ENCODE measurements around the gene FAHD1. TPM values are rescaled to one million over a fixed set of nuclear protein-coding genes. Genes with fewer than 3 reads are reported as not detected.

Gene FAHD1
- total and polyA plus RNA-seq, 7 experiments from 2014 or later, result 7.8 to 28.6 (median 10.0) TPM

- ATAC-seq (no peak), DNase-seq (no peak)
- intact Hi-C loops (cut with micrococcal nuclease), result no loop called here
- Histone ChIP-seq H3K4me1 (ENCODE audit: control insufficient read depth in 2 of 2, insufficient read depth in 2 of 2, low read length in 2 of 2) (peaks cover 0 to 4% of the 10 kb centered on the region in 2 donors), H3K4me3 (ENCODE audit: low read length) (no peak overlapping the region), H3K9me3 (ENCODE audit: control insufficient read depth in 2 of 3, low read length in 3 of 3) (no peaks in the 10 kb centered on the region), H3K36me3 (ENCODE audit: control insufficient read depth in 2 of 3, insufficient read depth in 3 of 3, low read length in 3 of 3) (peaks cover 8 to 79% (median 19%) of the 10 kb centered on the region in 3 experiments), H3K27me3 (ENCODE audit: control insufficient read depth in 2 of 2, insufficient read depth in 2 of 2, low read length in 2 of 2) (no peaks in the 10 kb centered on the region), H3K27ac (ENCODE audit: low read depth, low read length) (no peak overlapping the region)
- H3K9me3 Mint-ChIP-seq, result no peaks in the 10 kb centered on the region
- ChIA-PET POLR2A (no interaction called here), CTCF (no interaction called here)
- H3K27me3 Mint-ChIP-seq, result no peaks in the 10 kb centered on the region
- H3K36me3 Mint-ChIP-seq, result peaks cover 0 to 16% (median 5%) of the 10 kb centered on the region in 5 donors
- no peak overlapping the region for H3K4me3 Mint-ChIP-seq
- H3K4me1 Mint-ChIP-seq, result peaks cover 0 to 14% (median 5%) of the 10 kb centered on the region in 7 donors
- peak overlapping the region in 2 of 9 donors; percentile 41 to 71 for H3K27ac Mint-ChIP-seq
These were observed 8.0 kb upstream of the FAHD1 start for GRCh38 chr16:1818873-1819525.

GRCh38 chr16:1819611-1820010 lies 7.4 kb upstream of the FAHD1 start:
- Mint-ChIP-seq H3K27ac (peak overlapping the region in 2 of 9 donors; percentile 36 to 71), H3K9me3 (no peaks in the 10 kb centered on the region), H3K27me3 (no peaks in the 10 kb centered on the region), H3K4me3 (no peak overlapping the region), H3K4me1 (peaks cover 4 to 19% (median 11%) of the 10 kb centered on the region in 7 donors), H3K36me3 (peaks cover 0 to 16% (median 5%) of the 10 kb centered on the region in 5 donors)
- Histone ChIP-seq H3K4me1 (ENCODE audit: control insufficient read depth in 2 of 2, insufficient read depth in 2 of 2, low read length in 2 of 2) (peaks cover 0 to 9% of the 10 kb centered on the region in 2 donors), H3K4me3 (ENCODE audit: low read length) (no peak overlapping the region), H3K9me3 (ENCODE audit: control insufficient read depth in 2 of 3, low read length in 3 of 3) (no peaks in the 10 kb centered on the region), H3K27me3 (ENCODE audit: control insufficient read depth in 2 of 2, insufficient read depth in 2 of 2, low read length in 2 of 2) (no peaks in the 10 kb centered on the region), H3K36me3 (ENCODE audit: control insufficient read depth in 2 of 3, insufficient read depth in 3 of 3, low read length in 3 of 3) (peaks cover 8 to 82% (median 19%) of the 10 kb centered on the region in 3 experiments), H3K27ac (ENCODE audit: low read depth, low read length) (no peak overlapping the region)
- intact Hi-C loops (cut with micrococcal nuclease), result no loop called here
- CTCF ChIA-PET, result interaction anchor here (0.6 kb wide), 1 partner anchor 463 kb away, joined by 3 read pairs; no protein-coding TSS in a partner anchor
- DNase-seq (no peak), ATAC-seq (no peak)
- POLR2A ChIA-PET, result no interaction called here

GRCh38 chr16:1820096-1820945 lies 6.7 kb upstream of the FAHD1 start:
- peaks cover 8 to 19% (median 14%) of the 10 kb centered on the region in 7 donors for H3K4me1 Mint-ChIP-seq
- no peak overlapping the region for H3K4me3 Mint-ChIP-seq
- H3K27me3 ChIP-seq (ENCODE audit: control insufficient read depth in 2 of 2, insufficient read depth in 2 of 2, low read length in 2 of 2), result no peaks in the 10 kb centered on the region
- DNase-seq (no peak), ATAC-seq (no peak)
- peaks cover 6 to 16% of the 10 kb centered on the region in 2 donors for H3K4me1 ChIP-seq (ENCODE audit: control insufficient read depth in 2 of 2, insufficient read depth in 2 of 2, low read length in 2 of 2)
- H3K36me3 ChIP-seq (ENCODE audit: control insufficient read depth in 2 of 3, insufficient read depth in 3 of 3, low read length in 3 of 3), result peaks cover 6 to 79% (median 19%) of the 10 kb centered on the region in 3 experiments
- H3K9me3 Mint-ChIP-seq, result no peaks in the 10 kb centered on the region
- no peak overlapping the region for H3K4me3 ChIP-seq (ENCODE audit: low read length)
- no peaks in the 10 kb centered on the region for H3K9me3 ChIP-seq (ENCODE audit: control insufficient read depth in 2 of 3, low read length in 3 of 3)
- intact Hi-C loops (cut with micrococcal nuclease), result no loop called here
- POLR2A ChIA-PET, result interaction anchor here (0.5 to 0.6 kb wide), 2 partner anchors 81 to 151 kb away, joined by 3 read pairs; partner anchors contain the start of gene TBL3
- peaks cover 0 to 11% (median 2%) of the 10 kb centered on the region in 5 donors for H3K36me3 Mint-ChIP-seq
- no peaks in the 10 kb centered on the region for H3K27me3 Mint-ChIP-seq
- H3K27ac ChIP-seq (ENCODE audit: low read depth, low read length), result no peak overlapping the region
- CTCF ChIA-PET, result interaction anchor here (0.6 kb wide), 1 partner anchor 464 kb away, joined by 3 read pairs; no protein-coding TSS in a partner anchor
- peak overlapping the region in 2 of 9 donors; percentile 36 to 54 for H3K27ac Mint-ChIP-seq

- Histone ChIP-seq H3K36me3 (ENCODE audit: control insufficient read depth in 2 of 3, insufficient read depth in 3 of 3, low read length in 3 of 3) (peaks cover 3 to 75% (median 19%) of the 10 kb centered on the region in 3 experiments), H3K4me3 (ENCODE audit: low read length) (no peak overlapping the region), H3K9me3 (ENCODE audit: control insufficient read depth in 2 of 3, low read length in 3 of 3) (no peaks in the 10 kb centered on the region), H3K27ac (ENCODE audit: low read depth, low read length) (no peak overlapping the region), H3K4me1 (ENCODE audit: control insufficient read depth in 2 of 2, insufficient read depth in 2 of 2, low read length in 2 of 2) (peaks cover 11 to 18% of the 10 kb centered on the region in 2 donors), H3K27me3 (ENCODE audit: control insufficient read depth in 2 of 2, insufficient read depth in 2 of 2, low read length in 2 of 2) (no peaks in the 10 kb centered on the region)
- H3K4me1 Mint-ChIP-seq, result peaks cover 8 to 24% (median 19%) of the 10 kb centered on the region in 7 donors
- CTCF ChIA-PET, result no interaction called here
- ATAC-seq (no peak), DNase-seq (no peak)
- H3K4me3 Mint-ChIP-seq, result no peak overlapping the region
- intact Hi-C loops (cut with micrococcal nuclease), result no loop called here
- POLR2A ChIA-PET, result interaction anchor here (0.6 kb wide), 1 partner anchor 82 kb away, joined by 3 read pairs; no protein-coding TSS in a partner anchor
- no peaks in the 10 kb centered on the region for H3K9me3 Mint-ChIP-seq
- H3K27me3 Mint-ChIP-seq, result no peaks in the 10 kb centered on the region
- no peak overlapping the region for H3K27ac Mint-ChIP-seq
- peaks cover 0 to 8% (median 0%) of the 10 kb centered on the region in 5 donors for H3K36me3 Mint-ChIP-seq
These were observed 6.1 kb upstream of the FAHD1 start for GRCh38 chr16:1820946-1821290.

GRCh38 chr16:1821861-1822611 lies 5.0 kb upstream of the FAHD1 start:
- peaks cover 0 to 8% (median 0%) of the 10 kb centered on the region in 5 donors for H3K36me3 Mint-ChIP-seq
- Histone ChIP-seq H3K27ac (ENCODE audit: low read depth, low read length) (no peak overlapping the region), H3K4me1 (ENCODE audit: control insufficient read depth in 2 of 2, insufficient read depth in 2 of 2, low read length in 2 of 2) (peaks cover 11 to 18% of the 10 kb centered on the region in 2 donors), H3K36me3 (ENCODE audit: control insufficient read depth in 2 of 3, insufficient read depth in 3 of 3, low read length in 3 of 3) (peaks cover 3 to 69% (median 12%) of the 10 kb centered on the region in 3 experiments), H3K27me3 (ENCODE audit: control insufficient read depth in 2 of 2, insufficient read depth in 2 of 2, low read length in 2 of 2) (no peaks in the 10 kb centered on the region), H3K4me3 (ENCODE audit: low read length) (no peak overlapping the region), H3K9me3 (ENCODE audit: control insufficient read depth in 2 of 3, low read length in 3 of 3) (no peaks in the 10 kb centered on the region)
- ATAC-seq (no peak), DNase-seq (no peak)
- H3K4me3 Mint-ChIP-seq, result no peak overlapping the region
- peaks cover 0 to 2% (median 0%) of the 10 kb centered on the region in 11 donors for H3K9me3 Mint-ChIP-seq
- peak overlapping the region in 2 of 9 donors; percentile 26 to 76 for H3K27ac Mint-ChIP-seq
- POLR2A ChIA-PET, result no interaction called here
- H3K4me1 Mint-ChIP-seq, result peaks cover 8 to 25% (median 21%) of the 10 kb centered on the region in 7 donors
- CTCF ChIA-PET, result no interaction called here
- intact Hi-C loops (cut with micrococcal nuclease), result no loop called here
- H3K27me3 Mint-ChIP-seq, result no peaks in the 10 kb centered on the region

- ChIA-PET CTCF (no interaction called here), POLR2A (no interaction called here)
- H3K4me1 Mint-ChIP-seq, result peaks cover 15 to 32% (median 26%) of the 10 kb centered on the region in 7 donors
- peaks cover 0 to 8% (median 0%) of the 10 kb centered on the region in 5 donors for H3K36me3 Mint-ChIP-seq
- no peaks in the 10 kb centered on the region for H3K9me3 ChIP-seq (ENCODE audit: control insufficient read depth in 2 of 3, low read length in 3 of 3)
- H3K9me3 Mint-ChIP-seq, result peaks cover 0 to 2% (median 0%) of the 10 kb centered on the region in 11 donors
- H3K4me3 ChIP-seq (ENCODE audit: low read length), result no peak overlapping the region
- ATAC-seq (no peak), DNase-seq (no peak)
- peaks cover 18 to 25% of the 10 kb centered on the region in 2 donors for H3K4me1 ChIP-seq (ENCODE audit: control insufficient read depth in 2 of 2, insufficient read depth in 2 of 2, low read length in 2 of 2)
- H3K27ac ChIP-seq (ENCODE audit: low read depth, low read length), result no peak overlapping the region
- H3K27me3 ChIP-seq (ENCODE audit: control insufficient read depth in 2 of 2, insufficient read depth in 2 of 2, low read length in 2 of 2), result no peaks in the 10 kb centered on the region
- H3K27me3 Mint-ChIP-seq, result no peaks in the 10 kb centered on the region
- H3K4me3 Mint-ChIP-seq, result no peak overlapping the region
- intact Hi-C loops (cut with micrococcal nuclease), result no loop called here
- peaks cover 3 to 61% (median 12%) of the 10 kb centered on the region in 3 experiments for H3K36me3 ChIP-seq (ENCODE audit: control insufficient read depth in 2 of 3, insufficient read depth in 3 of 3, low read length in 3 of 3)
- no peak overlapping the region for H3K27ac Mint-ChIP-seq
These were observed 4.2 kb upstream of the FAHD1 start for GRCh38 chr16:1822801-1823200.

Measured in naive thymus-derived CD4-positive, alpha-beta T cell (primary cell).